Effector CD4-positive, alpha-beta T cell (primary cell): ENCODE data around the gene KBTBD12.

Source experiments
- DNase-seq: peaks from one replicate; pipeline ENCODE4 v3.0.0-alpha.2; 2020

Gene KBTBD12

GRCh38 chr3:127986803-127987202 is 71.8 kb downstream of the KBTBD12 start:
- DNase-seq = no peak

GRCh38 chr3:127987309-127987995 is 72.4 kb downstream of the KBTBD12 start:
- DNase-seq = no peak

GRCh38 chr3:127988770-127989557 is 73.9 kb downstream of the KBTBD12 start:
- no peak for DNase-seq

GRCh38 chr3:127990051-127990450 is 75.0 kb downstream of the KBTBD12 start:
- DNase-seq = no peak

GRCh38 chr3:127990461-127990860 is 75.4 kb downstream of the KBTBD12 start:
- DNase-seq = no peak

GRCh38 chr3:127991251-127991650 is 76.2 kb downstream of the KBTBD12 start:
- no peak for DNase-seq

- DNase-seq = no peak
These were observed 76.6 kb downstream of the KBTBD12 start for GRCh38 chr3:127991681-127992080.

GRCh38 chr3:127992127-127992526 is 77.1 kb downstream of the KBTBD12 start:
- no peak for DNase-seq

- no peak for DNase-seq
These were observed 79.0 kb downstream of the KBTBD12 start for GRCh38 chr3:127994011-127994410.

GRCh38 chr3:127997016-127997415 is 82.0 kb downstream of the KBTBD12 start:
- DNase-seq = no peak

GRCh38 chr3:127997961-127998360 is 82.9 kb downstream of the KBTBD12 start:
- DNase-seq = no peak

GRCh38 chr3:127998596-127998995 is 83.6 kb downstream of the KBTBD12 start:
- no peak for DNase-seq

- DNase-seq = no peak
These were observed 84.6 kb downstream of the KBTBD12 start for GRCh38 chr3:127999509-128000106.

GRCh38 chr3:128001576-128001975 is 86.5 kb downstream of the KBTBD12 start:
- DNase-seq = no peak

GRCh38 chr3:128004661-128005060 is 89.6 kb downstream of the KBTBD12 start:
- no peak for DNase-seq

- no peak for DNase-seq
These were observed 91.3 kb downstream of the KBTBD12 start for GRCh38 chr3:128006061-128007032.

GRCh38 chr3:128007033-128007424 is 92.0 kb downstream of the KBTBD12 start:
- no peak for DNase-seq

GRCh38 chr3:128009952-128010846 is 95.2 kb downstream of the KBTBD12 start:
- no peak for DNase-seq

GRCh38 chr3:128011140-128011539 is 96.1 kb downstream of the KBTBD12 start:
- DNase-seq = no peak

- no peak for DNase-seq
These were observed 97.0 kb downstream of the KBTBD12 start for GRCh38 chr3:128012050-128012449.

- no peak for DNase-seq
These were observed 99.5 kb downstream of the KBTBD12 start for GRCh38 chr3:128014548-128014947.

GRCh38 chr3:128016502-128016901 is 101.5 kb downstream of the KBTBD12 start:
- DNase-seq = no peak
